Caco-2 (cell line): Measurements from ENCODE around the gene PDE11A. TPM values are rescaled to one million over a fixed set of nuclear protein-coding genes. Genes with fewer than 3 reads are reported as not detected.

ENCODE experiments used
- BruUV-seq: library from RNA; stranded (reverse); fragments of 400-500 nt; replicated peaks from 2 replicates; lab custom pipeline; 2021; lab: Mats Ljungman, UMichigan
- CTCF ChIA-PET: fragments of 300-600 bp; sonication (Branson Sonifier 250); formaldehyde crosslinking; loops from one replicate; lab custom pipeline; 2022; ENCODE audit warnings: antibody characterized with exemption; lab: Charles Lee
- POLR2A ChIA-PET: fragments of 300-600 bp; sonication (Branson Sonifier 250); formaldehyde crosslinking; loops from one replicate; lab custom pipeline; 2022; ENCODE audit warnings: antibody characterized with exemption; lab: Charles Lee
- DNase-seq, 2 experiments: peaks; one replicate each; pipeline versions ENCODE4 v3.0.0 to v3.0.0-alpha.2; 2020 to 2022
- H3K27me3 ChIP-seq: replicated peaks from 2 replicates; pipeline ENCODE4 v1.6.0; 2011; ENCODE audit warnings: low read length; ENCODE audit not compliant: control insufficient read depth, insufficient read depth
- H3K36me3 ChIP-seq: 2 replicates; pipeline ENCODE4 v1.5.1; 2011; ENCODE audit warnings: low read length; ENCODE audit not compliant: control insufficient read depth, insufficient read depth
- H3K4me1 ChIP-seq: fragments of 250-450 bp; sonication (Bioruptor Pico); 2 replicates; pipeline ENCODE4 v1.5.1; 2020; ENCODE audit warnings: mild to moderate bottlenecking
- H3K4me3 ChIP-seq: 2 replicates; pipeline ENCODE4 v1.5.1; 2011; ENCODE audit warnings: low read depth, mild to moderate bottlenecking, control low read depth, low read length
- H3K9me3 ChIP-seq: fragments of 250-450 bp; sonication (Bioruptor Pico); 2 replicates; pipeline ENCODE4 v1.5.1; 2020; ENCODE audit warnings: mild to moderate bottlenecking, moderate library complexity
- H3K27ac Mint-ChIP-seq: one replicate; pipeline ENCODE4 v1.8.0; 2022; ENCODE audit warnings: mixed read lengths; ENCODE audit not compliant: unreplicated experiment
- H3K27me3 Mint-ChIP-seq: one replicate; pipeline ENCODE4 v1.8.0; 2022; ENCODE audit warnings: mixed read lengths; ENCODE audit not compliant: insufficient read depth, unreplicated experiment
- H3K36me3 Mint-ChIP-seq: one replicate; pipeline ENCODE4 v1.8.0; 2022; ENCODE audit warnings: mild to moderate bottlenecking, mixed read lengths; ENCODE audit not compliant: insufficient read depth, unreplicated experiment
- H3K4me1 Mint-ChIP-seq: one replicate; pipeline ENCODE4 v1.8.0; 2022; ENCODE audit warnings: low read depth, mixed read lengths; ENCODE audit not compliant: unreplicated experiment
- H3K4me3 Mint-ChIP-seq: one replicate; pipeline ENCODE4 v1.8.0; 2022; ENCODE audit warnings: mild to moderate bottlenecking, moderate library complexity, mixed read lengths; ENCODE audit not compliant: unreplicated experiment
- H3K9me3 Mint-ChIP-seq: one replicate; pipeline ENCODE4 v1.8.0; 2022; ENCODE audit warnings: mixed read lengths; ENCODE audit not compliant: unreplicated experiment
- intact Hi-C: fragments of 100-400 bp; cut with micrococcal nuclease; formaldehyde crosslinking; loops from one replicate; pipeline ENCODE4 v1.10.0; 2022; ENCODE audit not compliant: unreplicated experiment
- total RNA-seq: library from RNA; stranded (reverse); gene quantifications from 2 replicates; pipeline ENCODE4 v1.2.3, GENCODE V29; 2022
- TF ChIP-seq, protein P1 (sequence below), 2 experiments: fragments of 200-600 bp in 1 of 2; IDR thresholded peaks; 1 replicate in 1 of 2; 2 replicates in 1 of 2; pipeline versions ENCODE4 v1.5.1 to v1.8.0; 2011 to 2022; ENCODE audit warnings: antibody characterized with exemption in 1 of 2, control low read depth in 1 of 2, inconsistent platforms in 1 of 2, low read depth in 1 of 2, low read length in 1 of 2, mild to moderate bottlenecking in 1 of 2, moderate library complexity in 1 of 2; ENCODE audit not compliant: insufficient read depth in 1 of 2, severe bottlenecking in 1 of 2, unreplicated experiment in 1 of 2

The PDE11A gene
- total RNA-seq, 1 experiment from 2014 or later: 0.25 TPM

- no peaks in the 10 kb centered on the region for H3K36me3 Mint-ChIP-seq
- intact Hi-C loops: no loop called here
- no peak for DNase-seq
- H3K4me1 Mint-ChIP-seq: peaks cover 12% of the 10 kb centered on the region
- H3K4me3 Mint-ChIP-seq: no peak overlapping the region
- H3K27ac Mint-ChIP-seq: no peak overlapping the region
- no peak overlapping the region for H3K4me3 ChIP-seq
- CTCF ChIA-PET: no interaction called here
- H3K9me3 Mint-ChIP-seq: peaks cover 19% of the 10 kb centered on the region
- H3K36me3 ChIP-seq: no peaks in the 10 kb centered on the region
- no peaks in the 10 kb centered on the region for H3K27me3 Mint-ChIP-seq
- POLR2A ChIA-PET: no interaction called here
- BruUV-seq: no TSS peak
- 0 out of 2 replicates have a peak, but pooled peaks cover 4% of the 10 kb centered on the region for H3K4me1 ChIP-seq
- H3K27me3 ChIP-seq: no peaks in the 10 kb centered on the region
- TF ChIP-seq, protein P1, sequence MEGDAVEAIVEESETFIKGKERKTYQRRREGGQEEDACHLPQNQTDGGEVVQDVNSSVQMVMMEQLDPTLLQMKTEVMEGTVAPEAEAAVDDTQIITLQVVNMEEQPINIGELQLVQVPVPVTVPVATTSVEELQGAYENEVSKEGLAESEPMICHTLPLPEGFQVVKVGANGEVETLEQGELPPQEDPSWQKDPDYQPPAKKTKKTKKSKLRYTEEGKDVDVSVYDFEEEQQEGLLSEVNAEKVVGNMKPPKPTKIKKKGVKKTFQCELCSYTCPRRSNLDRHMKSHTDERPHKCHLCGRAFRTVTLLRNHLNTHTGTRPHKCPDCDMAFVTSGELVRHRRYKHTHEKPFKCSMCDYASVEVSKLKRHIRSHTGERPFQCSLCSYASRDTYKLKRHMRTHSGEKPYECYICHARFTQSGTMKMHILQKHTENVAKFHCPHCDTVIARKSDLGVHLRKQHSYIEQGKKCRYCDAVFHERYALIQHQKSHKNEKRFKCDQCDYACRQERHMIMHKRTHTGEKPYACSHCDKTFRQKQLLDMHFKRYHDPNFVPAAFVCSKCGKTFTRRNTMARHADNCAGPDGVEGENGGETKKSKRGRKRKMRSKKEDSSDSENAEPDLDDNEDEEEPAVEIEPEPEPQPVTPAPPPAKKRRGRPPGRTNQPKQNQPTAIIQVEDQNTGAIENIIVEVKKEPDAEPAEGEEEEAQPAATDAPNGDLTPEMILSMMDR (IDR thresholded peaks at IDR 0.05; ENCODE audit: insufficient read depth in 1 of 2, low read depth in 1 of 2, low read length in 1 of 2, severe bottlenecking in 1 of 2, unreplicated experiment in 1 of 2): no peak
- no peaks in the 10 kb centered on the region for H3K9me3 ChIP-seq
Measured at GRCh38 chr2:177638507-177638906, 434.1 kb downstream of the PDE11A start.

- no peak overlapping the region for H3K27ac Mint-ChIP-seq
- no TSS peak for BruUV-seq
- Histone ChIP-seq H3K9me3 (no peaks in the 10 kb centered on the region), H3K4me1 (0 out of 2 replicates have a peak, but pooled peaks cover 4% of the 10 kb centered on the region), H3K36me3 (no peaks in the 10 kb centered on the region), H3K27me3 (no peaks in the 10 kb centered on the region), H3K4me3 (no peak overlapping the region)
- no peak overlapping the region for H3K4me3 Mint-ChIP-seq
- H3K36me3 Mint-ChIP-seq: no peaks in the 10 kb centered on the region
- ChIA-PET CTCF (no interaction called here), POLR2A (no interaction called here)
- intact Hi-C loops: no loop called here
- DNase-seq: no peak
- H3K9me3 Mint-ChIP-seq: peaks cover 8% of the 10 kb centered on the region
- peaks cover 12% of the 10 kb centered on the region for H3K4me1 Mint-ChIP-seq
- H3K27me3 Mint-ChIP-seq: no peaks in the 10 kb centered on the region
- TF ChIP-seq, protein P1 (IDR thresholded peaks at IDR 0.05; ENCODE audit: insufficient read depth in 1 of 2, low read depth in 1 of 2, low read length in 1 of 2, severe bottlenecking in 1 of 2, unreplicated experiment in 1 of 2): no peak
Measured at GRCh38 chr2:177636672-177637071, 435.9 kb downstream of the PDE11A start.

- H3K27me3 ChIP-seq: no peaks in the 10 kb centered on the region
- H3K36me3 ChIP-seq: no peaks in the 10 kb centered on the region
- Mint-ChIP-seq H3K4me1 (peaks cover 12% of the 10 kb centered on the region), H3K27ac (no peak overlapping the region), H3K27me3 (no peaks in the 10 kb centered on the region), H3K9me3 (peaks cover 8% of the 10 kb centered on the region), H3K4me3 (no peak overlapping the region), H3K36me3 (no peaks in the 10 kb centered on the region)
- CTCF ChIA-PET: no interaction called here
- no TSS peak for BruUV-seq
- POLR2A ChIA-PET: no interaction called here
- TF ChIP-seq, protein P1 (IDR thresholded peaks at IDR 0.05; ENCODE audit: insufficient read depth in 1 of 2, low read depth in 1 of 2, low read length in 1 of 2, severe bottlenecking in 1 of 2, unreplicated experiment in 1 of 2): no peak
- no peak overlapping the region for H3K4me3 ChIP-seq
- H3K9me3 ChIP-seq: no peaks in the 10 kb centered on the region
- 0 out of 2 replicates have a peak, but pooled peaks cover 3% of the 10 kb centered on the region for H3K4me1 ChIP-seq
- no peak for DNase-seq
- intact Hi-C loops: no loop called here
Measured at GRCh38 chr2:177635696-177636095, 436.9 kb downstream of the PDE11A start.
